NCI-H1930 (cell line): ENCODE data around the gene DGKB.
"Not testable (repeated sequence)": the region's sequence is repeated elsewhere in the genome, so short reads cannot be mapped to it uniquely, and the experiment has no call there.

Source experiments
- DNase-seq, 2 experiments: peaks; one replicate each; lab custom pipeline; 2025; lab: John Stamatoyannopoulos, UW

DGKB gene

DNA sequence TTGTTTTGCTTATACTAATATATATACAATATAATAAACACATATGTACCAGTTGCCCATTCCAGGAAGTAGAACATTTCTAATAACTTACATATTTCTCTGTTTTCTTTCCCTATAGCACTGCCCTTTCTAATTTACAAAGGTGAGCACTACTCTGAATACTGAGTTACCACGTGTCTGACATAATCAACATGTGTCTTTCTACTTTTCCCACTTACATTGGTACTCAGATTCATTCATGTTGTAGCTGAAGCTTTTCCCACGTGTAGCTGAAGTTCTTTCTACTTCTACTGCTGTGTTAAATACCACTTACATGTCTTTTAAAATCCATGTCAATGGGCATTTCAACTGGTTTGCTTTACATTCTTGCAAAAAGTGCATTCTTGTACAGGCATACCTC, 317.3 kb downstream of the DGKB start:
- DNase-seq = no peak

DNA sequence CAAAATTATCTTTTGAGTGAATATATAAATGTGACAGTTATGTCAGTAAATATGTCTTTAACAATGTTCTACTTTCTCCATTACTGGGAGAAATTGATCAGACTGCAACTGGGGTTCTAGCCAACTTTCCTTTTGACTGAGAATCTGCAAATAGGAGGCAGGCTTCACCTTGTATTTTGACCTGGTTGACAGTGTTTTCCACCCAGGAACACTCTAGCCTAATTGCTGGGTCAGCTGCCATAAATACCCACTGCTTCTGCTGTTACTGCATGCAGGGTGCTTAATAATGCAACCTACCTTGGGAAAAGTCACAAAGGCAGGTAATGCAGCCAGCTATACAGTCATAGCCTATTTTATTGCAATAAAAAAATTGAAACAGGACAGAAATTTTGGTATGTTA, 319.0 kb downstream of the DGKB start:
- no peak for DNase-seq

DNA sequence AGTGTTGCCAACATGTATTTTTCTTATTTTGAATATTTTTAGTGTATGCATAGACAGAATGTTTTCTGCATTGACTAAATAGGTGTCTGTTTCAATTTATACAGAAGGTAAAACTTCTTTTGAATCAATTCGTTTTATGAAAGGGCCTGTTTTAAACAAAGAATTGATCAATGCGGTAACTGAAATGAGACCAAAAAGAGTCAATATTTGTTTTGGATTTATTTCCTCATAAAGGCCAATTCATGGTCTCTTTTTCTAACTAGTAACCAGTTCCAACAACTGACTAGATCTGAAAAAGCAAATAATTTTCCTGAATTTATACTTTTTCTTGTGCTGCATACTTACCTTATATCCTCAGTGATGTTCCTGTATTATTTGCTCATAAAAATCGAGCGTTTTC, 320.5 kb downstream of the DGKB start:
- DNase-seq = no peak

DNA sequence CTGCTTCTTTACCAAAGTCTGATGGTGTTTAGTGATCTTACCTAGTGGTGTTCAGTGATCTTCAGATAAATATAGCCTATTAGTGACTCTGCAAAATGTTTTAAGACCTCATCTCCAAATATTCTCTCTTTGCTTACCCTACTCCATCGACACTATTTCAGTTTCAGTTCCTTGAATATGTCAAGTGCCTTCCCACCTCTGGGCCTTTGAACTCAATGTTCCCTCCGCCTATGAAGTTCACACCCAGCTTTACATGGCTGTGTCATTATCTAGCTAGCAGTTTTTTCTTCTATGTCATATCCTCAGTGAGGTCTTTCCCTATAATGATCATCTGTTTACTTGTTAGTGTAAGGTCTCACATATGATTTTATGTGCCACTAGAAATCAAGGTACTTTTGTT, 322.6 kb downstream of the DGKB start:
- DNase-seq = no peak

DNA sequence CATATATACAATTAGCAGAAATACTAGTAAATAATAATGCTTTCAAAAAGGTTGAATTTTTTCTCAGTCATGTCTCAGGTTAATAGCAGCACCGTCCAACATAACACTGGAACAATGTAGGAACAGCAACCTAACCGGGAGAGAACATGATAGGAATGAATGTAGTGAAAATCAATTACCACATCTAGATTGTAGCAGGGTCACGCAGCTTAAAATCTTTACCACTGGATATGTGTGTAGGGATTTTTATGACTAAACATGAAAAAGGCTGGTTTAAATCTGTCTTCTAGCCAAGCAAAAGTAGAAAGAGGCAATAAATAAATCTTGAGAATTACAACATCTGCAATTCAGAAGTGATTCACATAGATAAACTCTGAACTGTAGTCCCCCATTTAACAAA, 326.0 kb downstream of the DGKB start:
- no peak for DNase-seq

DNA sequence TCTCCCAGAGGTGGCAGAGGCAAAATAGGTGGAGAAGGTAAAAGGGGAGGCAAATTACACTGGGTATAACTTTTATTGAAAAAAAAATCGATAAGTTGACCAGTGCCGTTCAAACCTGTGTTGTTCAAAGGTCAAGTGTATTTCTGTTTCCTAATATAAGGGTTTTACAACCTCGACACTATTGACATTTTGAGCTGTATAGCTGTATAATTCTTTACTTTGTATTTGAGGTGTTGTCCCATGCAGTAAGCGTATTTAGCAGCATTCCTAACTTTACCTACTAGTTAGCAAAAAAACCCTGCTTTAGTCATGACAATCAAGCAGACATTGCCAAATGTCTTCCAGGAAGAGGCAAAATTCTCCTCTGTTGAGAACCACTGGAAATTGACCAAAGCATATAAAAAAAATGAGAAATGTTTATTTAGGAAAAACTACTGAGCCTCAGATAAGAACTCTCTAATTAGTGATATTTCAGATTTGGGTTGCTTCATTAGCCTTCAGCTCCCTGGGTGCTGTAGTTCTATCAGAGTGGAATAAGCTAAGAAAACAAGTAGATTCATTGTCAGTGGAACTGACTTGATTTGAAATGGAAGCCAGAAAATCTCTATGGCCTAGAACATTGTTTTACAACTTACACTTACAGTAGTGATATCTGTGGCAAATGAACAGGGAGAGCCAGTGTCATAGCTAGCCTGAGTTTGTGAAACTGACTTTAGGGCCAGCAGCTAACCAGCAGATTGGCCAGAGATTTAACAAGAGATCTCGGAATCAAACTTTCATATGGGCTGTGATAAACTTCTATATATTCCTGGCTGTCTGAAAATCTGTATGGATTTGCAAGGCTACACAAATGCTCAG, 331.6 kb downstream of the DGKB start:
- no peak for DNase-seq

DNA sequence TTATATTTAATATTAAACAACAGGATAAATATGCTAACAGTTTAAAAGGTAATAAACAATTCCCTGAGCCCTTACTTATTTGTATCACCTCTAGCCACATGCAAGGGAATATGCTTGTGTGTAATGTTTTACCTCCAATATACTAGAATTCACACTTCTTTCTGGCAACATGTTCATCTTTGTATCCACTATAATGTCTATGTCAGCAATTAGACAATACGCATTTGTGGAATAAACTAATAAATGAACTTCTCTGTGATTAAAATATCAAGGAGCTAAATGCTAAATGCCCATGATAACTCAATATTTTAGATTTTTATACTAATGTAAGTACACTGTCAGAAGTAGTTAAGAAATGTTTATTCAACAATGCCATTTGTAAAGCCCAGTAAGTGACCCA, 350.5 kb downstream of the DGKB start:
- no peak for DNase-seq

DNA sequence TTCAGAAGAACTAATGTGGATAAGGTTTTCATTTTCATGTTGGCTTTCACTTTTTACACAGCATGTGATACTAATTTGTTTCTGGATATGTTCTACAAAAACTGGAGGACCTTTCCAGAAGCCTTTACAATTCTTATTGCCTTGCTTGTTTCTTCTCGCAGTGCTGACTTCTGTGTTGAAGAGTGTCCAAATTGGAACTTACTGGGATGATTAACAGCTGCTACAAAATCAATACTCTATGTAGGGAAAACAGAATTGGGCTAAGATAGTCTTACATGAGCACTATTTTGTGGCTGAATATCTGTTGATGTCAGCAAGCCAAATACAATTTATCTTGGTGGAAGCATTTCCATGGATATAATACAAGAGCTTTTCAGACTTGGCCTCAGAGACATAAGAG, 351.2 kb downstream of the DGKB start:
- DNase-seq = no peak

DNA sequence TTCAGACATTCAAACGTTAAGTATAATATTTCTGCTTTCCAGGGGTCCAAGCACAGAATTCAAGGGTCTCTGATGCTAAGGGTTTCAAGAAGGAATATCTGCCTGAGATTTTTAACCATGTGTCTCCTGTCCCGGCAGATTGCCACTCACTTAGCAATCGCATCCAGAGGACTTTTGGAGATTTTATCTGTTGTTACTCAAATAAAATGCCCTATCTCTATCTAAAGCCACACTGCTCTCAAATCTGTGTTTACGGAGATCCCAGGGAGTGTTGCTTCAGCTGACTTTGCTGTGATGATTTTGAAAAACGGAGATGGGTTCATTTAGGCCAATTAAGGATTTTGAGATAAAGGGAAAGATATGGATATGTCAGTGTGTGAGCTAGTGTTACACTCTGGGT, 359.9 kb downstream of the DGKB start:
- no peak for DNase-seq

DNA sequence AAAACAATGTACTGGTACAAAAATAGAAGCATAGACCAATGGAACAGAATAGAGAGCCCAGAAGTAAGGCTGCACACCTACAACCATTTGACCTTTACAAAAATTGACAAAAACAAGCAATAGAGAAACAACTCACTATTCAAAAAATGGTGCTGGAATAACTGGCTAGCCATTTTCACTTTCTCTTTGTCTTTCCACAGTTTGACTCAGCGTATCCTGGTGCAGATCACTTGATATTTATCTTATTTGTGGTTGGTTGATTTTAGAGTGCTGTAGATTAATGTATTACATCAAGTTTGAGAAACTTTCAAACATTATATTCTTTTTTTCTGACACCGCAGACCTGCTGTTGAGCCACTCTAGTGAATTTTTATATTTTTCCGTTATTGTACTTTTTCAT, 381.4 kb downstream of the DGKB start:
- DNase-seq = no peak

DNA sequence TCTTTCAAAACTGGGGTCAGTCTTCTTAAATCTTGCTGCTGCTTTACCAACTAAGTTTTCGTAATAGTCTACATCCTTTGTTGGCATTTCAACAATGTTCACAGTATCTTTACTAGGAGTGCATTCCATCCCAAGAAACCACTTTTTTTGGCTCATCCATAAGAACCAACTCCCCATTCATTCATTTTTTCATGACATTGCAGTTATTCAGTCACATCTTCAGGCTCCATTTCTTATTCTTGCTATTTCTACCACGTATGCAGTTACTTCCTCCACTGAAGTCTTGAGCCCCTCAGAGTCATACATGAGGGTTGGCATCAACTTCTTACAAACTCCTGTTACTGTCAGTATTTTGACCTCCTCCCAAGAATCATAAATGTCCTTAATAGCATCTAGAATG, 392.3 kb downstream of the DGKB start:
- DNase-seq = no peak

DNA sequence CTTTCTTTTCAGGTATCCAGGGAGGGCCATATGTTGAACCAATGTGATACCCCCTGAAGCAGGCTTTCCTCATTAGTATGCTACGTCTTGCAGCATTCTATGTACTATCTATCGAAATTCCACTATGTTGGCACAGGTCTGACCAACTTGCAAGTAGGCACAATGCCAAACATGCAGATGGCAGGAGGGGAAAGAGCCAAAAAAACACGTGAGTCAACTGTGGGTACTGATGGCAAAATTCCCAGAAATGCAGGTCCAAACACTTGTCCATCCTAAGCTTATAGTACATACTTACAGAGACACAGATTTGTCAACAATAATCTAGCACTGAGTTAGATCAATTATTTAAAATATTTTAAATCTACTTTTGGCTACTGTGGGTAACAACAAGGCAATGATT, 394.9 kb downstream of the DGKB start:
- DNase-seq = no peak

DNA sequence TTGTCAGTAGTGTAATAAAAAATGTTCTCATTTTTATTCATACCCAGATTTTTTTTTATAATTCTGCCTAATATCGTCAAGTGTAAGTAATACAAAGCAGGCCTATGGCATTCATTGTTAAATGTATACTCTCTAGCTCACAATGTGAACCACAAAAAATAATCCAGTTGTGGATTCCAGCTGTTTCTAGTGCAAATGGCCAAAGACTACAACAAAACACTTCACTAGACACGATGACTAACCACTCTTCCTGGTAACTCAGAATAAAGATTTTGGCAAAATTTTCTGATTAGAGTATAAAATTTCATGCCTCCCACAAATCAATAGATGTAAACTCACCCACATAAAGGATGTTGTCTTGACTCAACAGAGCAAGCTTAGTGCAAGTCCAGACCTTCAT, 396.6 kb downstream of the DGKB start:
- no peak for DNase-seq

DNA sequence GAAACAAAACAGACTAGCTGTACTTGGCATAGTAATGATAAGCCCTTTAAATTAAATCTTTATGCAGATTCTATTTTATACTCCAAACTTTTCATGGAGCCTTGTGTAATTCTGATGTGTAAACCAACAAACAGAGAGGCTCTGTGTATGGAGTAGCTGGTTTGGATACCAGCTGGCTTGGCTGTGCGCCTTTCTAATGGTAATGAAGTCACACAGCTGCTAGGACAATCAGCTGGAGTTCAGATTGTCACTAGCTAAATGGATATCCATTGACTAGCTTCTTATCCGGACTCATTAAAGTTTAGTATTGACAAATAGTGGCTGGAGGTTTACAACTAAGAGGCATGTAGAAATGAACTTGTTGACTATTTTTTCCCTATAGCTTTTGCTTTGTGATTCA, 398.4 kb downstream of the DGKB start:
- DNase-seq = no peak

DNA sequence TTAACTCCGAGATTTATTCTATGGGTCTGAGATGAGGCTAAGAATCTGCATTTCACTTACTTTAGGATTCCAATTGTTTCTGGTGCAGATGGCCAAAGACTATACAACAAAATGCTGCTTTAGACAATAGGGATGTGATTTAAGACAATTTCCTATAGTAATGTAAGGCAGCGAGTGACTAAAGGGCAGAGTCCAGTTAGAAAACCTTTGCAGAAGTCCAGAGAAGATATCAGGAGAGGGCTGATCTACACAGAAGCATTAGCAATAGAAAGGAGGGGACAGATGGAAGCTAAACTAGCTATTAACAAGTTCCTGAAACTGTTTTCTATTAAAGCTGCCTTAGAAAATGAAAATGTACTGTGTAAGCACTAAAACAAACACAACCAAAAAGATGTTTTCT, 398.9 kb downstream of the DGKB start:
- no peak for DNase-seq

DNA sequence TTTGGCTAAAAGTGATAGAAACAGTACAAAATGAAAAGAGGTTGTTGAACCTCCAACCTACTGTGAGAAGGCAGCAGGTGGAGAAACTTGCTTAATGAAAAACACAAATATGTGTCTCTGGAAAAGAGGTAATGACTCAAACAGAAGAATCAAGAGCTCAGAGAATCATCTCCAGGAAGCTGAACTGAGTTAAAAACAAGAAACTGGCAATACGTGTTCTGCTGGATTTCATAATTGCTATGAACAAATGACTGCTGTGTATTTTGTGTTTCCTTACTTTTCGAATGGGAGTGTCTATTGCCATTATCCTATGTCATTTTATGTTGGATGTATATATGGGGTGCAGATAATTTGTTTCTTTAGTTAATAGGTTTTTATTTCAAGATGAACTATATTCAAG, 401.1 kb downstream of the DGKB start:
- DNase-seq = no peak

DNA sequence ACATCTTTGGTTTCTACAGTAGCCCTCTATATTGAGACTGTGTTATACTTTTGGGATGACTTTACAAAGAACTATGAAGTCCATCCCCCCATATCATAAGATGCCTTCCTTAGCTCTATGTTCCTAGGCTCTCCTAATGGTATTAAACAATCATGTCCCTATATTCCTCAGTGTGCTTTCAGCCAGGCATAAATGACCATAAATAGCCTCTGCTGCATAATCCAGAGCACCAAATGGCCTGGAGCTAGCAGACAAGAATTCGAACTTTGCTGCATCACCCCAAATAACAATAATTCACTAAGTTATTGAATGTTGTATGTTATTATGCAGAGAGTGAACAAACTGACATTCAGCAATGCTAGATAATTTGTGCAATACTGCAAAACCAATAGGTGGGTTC, 405.2 kb downstream of the DGKB start:
- DNase-seq = no peak

DNA sequence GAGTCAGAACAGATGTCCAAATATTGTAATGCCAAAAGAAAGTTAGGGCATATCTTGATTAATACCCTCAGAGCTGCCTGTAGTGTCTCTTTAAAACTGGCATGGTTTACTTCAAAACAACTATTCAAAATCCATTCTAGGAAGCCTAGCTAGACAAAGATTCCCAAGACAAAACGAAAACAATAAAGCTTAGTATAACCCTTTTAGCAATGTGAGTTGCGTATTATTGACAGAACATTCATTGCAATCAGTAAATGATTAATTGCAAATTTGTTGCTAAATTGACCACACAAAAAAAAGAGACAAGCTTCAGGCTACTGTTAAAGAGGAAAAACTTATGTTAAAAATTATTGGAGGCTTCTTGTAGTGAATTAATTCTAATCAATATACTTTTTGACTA, 406.9 kb downstream of the DGKB start:
- DNase-seq = no peak

DNA sequence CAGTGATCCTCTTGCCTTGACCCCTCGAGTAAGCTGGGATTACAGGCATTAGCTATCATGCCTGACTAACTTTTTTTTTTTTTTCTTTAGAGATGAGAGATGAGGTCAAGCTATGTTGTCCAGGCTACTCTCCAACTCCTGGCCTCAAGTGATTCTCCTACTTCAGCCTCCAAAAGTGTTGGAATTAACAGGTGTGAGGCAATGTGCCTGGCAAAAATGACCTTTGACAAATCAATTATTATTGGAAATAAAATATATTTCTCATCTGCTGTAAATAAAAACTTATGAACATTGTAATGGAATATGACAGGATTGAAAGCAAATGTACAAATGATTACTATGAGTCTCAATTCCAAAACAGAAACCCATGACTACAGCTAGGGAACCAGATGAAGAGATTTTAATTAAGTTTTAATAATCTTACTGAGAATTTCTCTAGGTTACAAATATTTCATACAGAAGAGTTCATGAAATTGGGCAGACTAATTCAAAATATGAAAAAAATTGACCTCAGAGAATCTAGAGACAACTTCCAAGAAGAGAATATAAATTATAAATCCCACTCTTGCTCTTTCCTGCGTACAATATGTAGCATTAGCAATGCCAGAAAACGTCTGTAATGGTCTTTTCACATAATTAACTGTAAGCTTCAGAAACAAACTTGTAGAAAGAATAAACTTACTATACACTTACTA, 414.7 kb downstream of the DGKB start:
- DNase-seq = no peak

DNA sequence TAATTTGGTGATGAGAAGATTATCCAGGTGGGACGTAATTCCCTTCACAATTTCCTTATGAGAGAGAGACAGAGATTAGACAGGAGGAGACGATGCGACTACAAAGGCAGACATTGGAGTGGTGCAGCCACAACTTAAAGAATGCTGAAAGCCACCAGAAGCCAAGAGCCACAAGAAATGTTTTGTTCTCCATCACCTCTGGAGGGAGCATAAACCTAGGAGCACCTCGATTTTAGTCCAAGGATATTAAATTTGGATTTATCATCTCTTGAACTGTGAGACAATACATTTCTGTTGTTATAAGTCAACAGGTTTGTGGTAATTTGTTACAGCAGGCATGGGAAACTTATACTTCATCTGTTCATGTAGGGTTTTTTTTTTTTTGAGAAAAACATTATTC, 418.9 kb downstream of the DGKB start:
- no peak for DNase-seq

DNA sequence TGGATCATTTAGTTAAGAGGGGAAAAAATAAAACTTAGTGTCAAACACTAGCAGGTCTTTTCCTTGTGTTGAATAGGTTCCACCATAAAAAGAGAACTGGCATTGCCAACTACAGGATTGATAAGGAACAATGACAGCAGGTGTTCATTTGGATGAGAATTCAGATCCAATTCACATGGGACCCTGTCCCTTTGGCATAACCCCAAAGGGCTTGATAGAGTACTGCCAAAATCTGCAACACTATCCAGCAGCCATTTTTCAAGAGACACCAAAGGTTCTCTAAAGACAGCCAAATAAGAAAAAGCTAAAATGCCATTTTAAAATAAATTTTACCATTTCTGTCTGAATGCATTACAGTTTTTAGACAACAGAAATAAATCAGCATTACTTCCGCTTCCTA, 422.3 kb downstream of the DGKB start:
- DNase-seq = no peak

DNA sequence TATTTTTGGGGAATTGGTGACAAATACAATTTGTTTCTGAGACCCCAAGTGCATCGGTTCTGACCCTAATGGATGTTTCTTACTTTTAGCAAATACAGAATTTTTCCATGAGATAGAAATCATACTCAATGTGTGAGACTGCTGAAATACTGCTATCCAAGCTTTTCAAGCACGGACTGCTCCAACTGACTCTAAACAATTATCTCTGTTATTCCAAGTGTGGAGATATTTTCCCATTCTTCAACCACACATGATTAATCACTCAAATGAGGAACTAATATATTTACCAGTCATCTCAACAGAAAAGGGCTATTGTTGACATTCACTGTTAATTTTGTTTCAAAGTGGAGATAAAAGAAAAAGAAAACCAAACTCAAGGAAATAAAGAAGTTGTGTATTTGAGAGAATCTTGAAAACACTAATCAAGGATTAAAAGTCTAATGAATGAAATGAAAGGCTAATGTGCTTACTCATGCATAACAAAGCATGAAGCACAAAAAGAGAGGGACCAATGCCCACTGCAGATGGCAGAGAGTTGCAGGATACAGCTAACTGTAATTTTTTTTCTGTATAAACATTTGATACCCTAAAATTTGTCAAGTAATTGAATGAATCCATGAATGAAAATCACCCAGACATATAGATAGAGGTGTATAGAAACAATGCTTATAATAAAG, 423.6 kb downstream of the DGKB start:
- no peak for DNase-seq

DNA sequence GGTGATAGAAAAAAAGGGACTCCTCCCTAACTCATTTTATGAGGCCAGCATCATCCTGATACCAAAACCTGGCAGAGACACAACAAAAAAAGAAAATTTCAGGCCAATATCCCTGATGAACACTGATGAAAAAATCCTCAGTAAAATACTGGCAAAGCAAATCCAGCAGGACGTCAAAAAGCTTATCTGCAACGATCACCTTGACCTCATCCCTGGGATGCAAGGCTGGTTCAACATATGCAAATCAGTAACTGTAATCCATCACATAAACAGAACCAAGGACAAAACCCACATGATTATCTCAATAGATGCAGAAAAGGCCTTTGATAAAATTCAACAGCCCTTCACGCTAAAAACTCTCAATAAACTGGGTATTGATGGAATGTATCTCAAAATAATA, 440.8 kb downstream of the DGKB start:
- not testable (repeated sequence) for DNase-seq
